ENCODE measurements around the gene PRPF31.

The PRPF31 gene, protein sequence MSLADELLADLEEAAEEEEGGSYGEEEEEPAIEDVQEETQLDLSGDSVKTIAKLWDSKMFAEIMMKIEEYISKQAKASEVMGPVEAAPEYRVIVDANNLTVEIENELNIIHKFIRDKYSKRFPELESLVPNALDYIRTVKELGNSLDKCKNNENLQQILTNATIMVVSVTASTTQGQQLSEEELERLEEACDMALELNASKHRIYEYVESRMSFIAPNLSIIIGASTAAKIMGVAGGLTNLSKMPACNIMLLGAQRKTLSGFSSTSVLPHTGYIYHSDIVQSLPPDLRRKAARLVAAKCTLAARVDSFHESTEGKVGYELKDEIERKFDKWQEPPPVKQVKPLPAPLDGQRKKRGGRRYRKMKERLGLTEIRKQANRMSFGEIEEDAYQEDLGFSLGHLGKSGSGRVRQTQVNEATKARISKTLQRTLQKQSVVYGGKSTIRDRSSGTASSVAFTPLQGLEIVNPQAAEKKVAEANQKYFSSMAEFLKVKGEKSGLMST

DNA sequence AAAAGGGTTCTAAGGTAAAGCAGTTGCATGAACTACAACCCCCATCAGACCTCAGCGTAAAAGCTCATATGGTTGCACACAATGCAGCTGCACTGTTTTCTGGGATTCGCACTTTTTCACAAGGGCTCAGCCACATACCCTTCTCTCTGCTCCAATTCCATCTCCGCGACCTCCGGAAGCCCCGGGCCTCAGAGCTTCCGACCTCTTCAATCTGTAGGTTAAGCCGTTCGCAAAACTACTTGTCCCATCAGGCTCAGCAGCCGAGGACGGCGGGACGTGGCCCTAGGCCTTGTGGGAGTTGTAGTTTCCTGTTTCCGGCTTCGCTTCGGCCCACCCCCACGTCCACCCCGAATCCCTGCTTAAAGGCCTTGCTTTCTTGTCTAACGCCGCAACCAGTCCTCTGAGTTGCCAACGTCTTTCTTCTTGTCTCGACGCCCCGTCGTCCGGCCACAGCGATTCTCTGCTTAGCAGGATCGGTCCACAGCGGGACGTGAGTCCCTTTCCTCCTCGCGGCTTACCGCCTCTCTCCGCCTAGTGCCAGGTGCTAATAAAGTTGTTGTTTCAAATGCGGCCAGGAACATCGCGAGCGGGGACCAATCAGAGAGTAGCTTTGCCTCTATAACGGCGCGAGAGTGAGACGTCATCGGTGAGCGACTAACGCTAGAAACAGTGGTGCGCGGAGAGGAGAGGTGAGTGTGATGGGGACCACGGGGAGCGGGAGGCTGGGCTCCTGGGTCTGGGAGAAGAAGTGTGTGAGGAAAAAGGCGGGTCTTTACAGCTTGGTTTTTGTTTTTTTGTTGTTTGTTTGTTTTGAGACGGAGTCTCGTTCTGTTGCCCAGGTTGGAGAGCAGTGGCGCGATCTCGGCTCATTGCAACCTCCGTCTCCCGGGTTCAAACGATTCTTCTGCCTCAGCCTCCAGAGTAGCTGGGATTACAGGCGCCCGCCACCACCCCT, at the start of gene PRPF31, which contains the start of gene TFPT:
PRPF31 (plus strand) TSS at position 646 of the 955 bp plus-strand sequence. CDS start 2,525 bp downstream, outside the sequence.
TFPT (minus strand) TSS at position 549 of the 955 bp plus-strand sequence; CDS start at position 161, 388 bp downstream.
- H3K4me3 ChIP-seq (ENCODE audit: low read depth, low read length) = peak within 1 kb of the TSS; percentile 99
- DNase-seq (ENCODE audit: low read depth) = peak; percentile 97
- TF ChIP-seq, protein P1, sequence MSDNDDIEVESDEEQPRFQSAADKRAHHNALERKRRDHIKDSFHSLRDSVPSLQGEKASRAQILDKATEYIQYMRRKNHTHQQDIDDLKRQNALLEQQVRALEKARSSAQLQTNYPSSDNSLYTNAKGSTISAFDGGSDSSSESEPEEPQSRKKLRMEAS (IDR thresholded peaks at IDR 0.05; ENCODE audit: low read depth, low read length) = peak; percentile 32; the same call in 1 of the 2 replicates
- TF ChIP-seq POLR2A (IDR thresholded peaks at IDR 0.05; ENCODE audit: extremely low read depth, insufficient read length) = peak; percentile 56
- TF ChIP-seq, protein P2, sequence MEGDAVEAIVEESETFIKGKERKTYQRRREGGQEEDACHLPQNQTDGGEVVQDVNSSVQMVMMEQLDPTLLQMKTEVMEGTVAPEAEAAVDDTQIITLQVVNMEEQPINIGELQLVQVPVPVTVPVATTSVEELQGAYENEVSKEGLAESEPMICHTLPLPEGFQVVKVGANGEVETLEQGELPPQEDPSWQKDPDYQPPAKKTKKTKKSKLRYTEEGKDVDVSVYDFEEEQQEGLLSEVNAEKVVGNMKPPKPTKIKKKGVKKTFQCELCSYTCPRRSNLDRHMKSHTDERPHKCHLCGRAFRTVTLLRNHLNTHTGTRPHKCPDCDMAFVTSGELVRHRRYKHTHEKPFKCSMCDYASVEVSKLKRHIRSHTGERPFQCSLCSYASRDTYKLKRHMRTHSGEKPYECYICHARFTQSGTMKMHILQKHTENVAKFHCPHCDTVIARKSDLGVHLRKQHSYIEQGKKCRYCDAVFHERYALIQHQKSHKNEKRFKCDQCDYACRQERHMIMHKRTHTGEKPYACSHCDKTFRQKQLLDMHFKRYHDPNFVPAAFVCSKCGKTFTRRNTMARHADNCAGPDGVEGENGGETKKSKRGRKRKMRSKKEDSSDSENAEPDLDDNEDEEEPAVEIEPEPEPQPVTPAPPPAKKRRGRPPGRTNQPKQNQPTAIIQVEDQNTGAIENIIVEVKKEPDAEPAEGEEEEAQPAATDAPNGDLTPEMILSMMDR (IDR thresholded peaks at IDR 0.05; ENCODE audit: low read depth, low read length) = no peak
- TF ChIP-seq MYC (IDR thresholded peaks at IDR 0.05; ENCODE audit: low read depth, low read length) = peak; percentile 82

DNA sequence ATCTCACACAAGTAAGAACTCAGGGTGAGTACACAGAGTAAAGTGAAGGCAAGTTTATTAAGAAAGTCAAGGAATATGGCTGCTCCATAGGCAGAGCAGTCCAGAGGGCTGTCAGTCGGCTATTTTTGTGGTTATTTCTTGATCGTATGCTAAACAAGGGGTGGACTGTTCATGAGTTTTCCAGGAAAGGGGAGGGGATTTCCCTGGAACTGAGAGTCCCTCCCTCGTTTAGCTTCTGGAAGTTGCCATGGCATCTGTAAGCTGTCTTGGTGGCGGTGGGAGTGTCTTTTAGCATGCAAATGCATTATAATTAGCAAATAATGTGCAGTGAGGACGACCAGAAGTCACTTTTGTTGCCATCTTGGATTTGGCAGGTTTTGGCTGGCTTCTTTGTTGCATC, 46.1 kb upstream of the PRPF31 start:
- no peak for TF ChIP-seq POLR2A (IDR thresholded peaks at IDR 0.05; ENCODE audit: extremely low read depth, insufficient read length)
- TF ChIP-seq, protein P2 (IDR thresholded peaks at IDR 0.05; ENCODE audit: low read depth, low read length) = no peak
- TF ChIP-seq, protein P1 (IDR thresholded peaks at IDR 0.05; ENCODE audit: low read depth, low read length) = no peak
- no peak for TF ChIP-seq MYC (IDR thresholded peaks at IDR 0.05; ENCODE audit: low read depth, low read length)
- no peak for DNase-seq (ENCODE audit: low read depth)
- no peak overlapping the region for H3K4me3 ChIP-seq (ENCODE audit: low read depth, low read length)

DNA sequence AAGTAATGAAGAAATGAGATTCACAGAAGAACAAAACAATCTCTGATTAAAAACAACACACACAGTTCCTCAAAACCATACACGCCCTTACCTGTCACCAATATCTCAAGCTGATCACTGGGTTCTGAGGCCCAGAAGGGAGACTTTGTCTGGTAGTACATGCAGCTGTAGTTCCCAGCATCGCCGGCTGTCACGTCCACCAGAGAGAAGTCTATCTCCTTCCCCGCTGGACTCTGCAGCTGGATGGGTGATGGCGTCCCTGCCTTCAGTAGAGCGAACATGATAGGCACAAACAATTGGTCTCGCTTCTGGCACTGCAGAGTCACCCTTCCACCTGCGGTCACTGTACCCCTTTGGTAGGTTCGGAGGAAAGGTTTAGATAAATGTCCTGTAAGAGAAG, 41.7 kb upstream of the PRPF31 start:
- no peak for DNase-seq (ENCODE audit: low read depth)
- no peak overlapping the region for H3K4me3 ChIP-seq (ENCODE audit: low read depth, low read length)
- TF ChIP-seq, protein P2 (IDR thresholded peaks at IDR 0.05; ENCODE audit: low read depth, low read length) = no peak
- TF ChIP-seq POLR2A (IDR thresholded peaks at IDR 0.05; ENCODE audit: extremely low read depth, insufficient read length) (no peak), MYC (IDR thresholded peaks at IDR 0.05; ENCODE audit: low read depth, low read length) (no peak)
- TF ChIP-seq, protein P1 (IDR thresholded peaks at IDR 0.05; ENCODE audit: low read depth, low read length) = no peak

DNA sequence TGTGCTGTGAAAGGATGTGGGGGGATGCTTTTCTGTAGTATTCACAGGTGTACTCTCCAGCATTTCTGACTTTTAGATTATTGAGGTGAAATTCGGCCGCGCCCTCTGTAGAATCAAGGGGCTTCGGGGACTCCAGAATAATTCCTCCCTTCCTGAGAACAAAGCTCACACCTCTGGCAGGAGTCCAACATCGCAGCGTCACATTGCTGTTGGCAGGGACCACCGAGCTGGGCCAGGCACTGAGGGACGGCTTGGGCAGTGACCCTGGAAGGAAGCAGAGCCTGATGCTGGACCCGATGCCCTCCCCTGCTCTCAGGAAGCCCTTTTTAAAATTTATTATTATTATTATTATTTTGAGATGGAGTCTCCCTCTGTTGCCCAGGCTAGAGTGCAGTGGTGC, 40.7 kb upstream of the PRPF31 start:
- DNase-seq (ENCODE audit: low read depth) = no peak
- no peak for TF ChIP-seq POLR2A (IDR thresholded peaks at IDR 0.05; ENCODE audit: extremely low read depth, insufficient read length)
- TF ChIP-seq, protein P1 (IDR thresholded peaks at IDR 0.05; ENCODE audit: low read depth, low read length) = no peak
- no peak overlapping the region for H3K4me3 ChIP-seq (ENCODE audit: low read depth, low read length)

DNA sequence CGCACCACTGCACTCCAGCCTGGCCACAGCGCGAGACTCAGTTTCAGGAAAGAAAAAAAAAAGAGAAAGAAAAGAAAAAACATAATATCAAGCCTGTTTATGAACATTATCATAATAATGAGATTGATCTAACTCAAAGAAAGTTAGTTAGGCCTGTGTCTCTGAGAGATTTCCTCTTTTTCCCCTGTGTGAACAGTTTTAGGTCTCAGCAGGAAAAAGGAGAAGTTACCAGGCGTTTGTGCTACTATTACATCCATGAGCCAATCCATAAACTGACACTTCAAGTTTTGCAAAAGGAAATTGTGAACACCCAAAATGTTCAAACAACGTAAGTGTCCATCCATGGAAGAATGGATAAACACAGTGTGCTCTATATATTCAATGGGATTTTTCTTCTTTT, 38.2 kb upstream of the PRPF31 start:
- DNase-seq (ENCODE audit: low read depth) = peak; percentile 74
- H3K4me3 ChIP-seq (ENCODE audit: low read depth, low read length) = no peak overlapping the region
- no peak for TF ChIP-seq MYC (IDR thresholded peaks at IDR 0.05; ENCODE audit: low read depth, low read length)
- TF ChIP-seq, protein P1 (IDR thresholded peaks at IDR 0.05; ENCODE audit: low read depth, low read length) = no peak
- no peak for TF ChIP-seq POLR2A (IDR thresholded peaks at IDR 0.05; ENCODE audit: extremely low read depth, insufficient read length)
- TF ChIP-seq, protein P2 (IDR thresholded peaks at IDR 0.05; ENCODE audit: low read depth, low read length) = no peak

All from NB4 (cell line).